ENCODE data around the gene PCP4.

DNA sequence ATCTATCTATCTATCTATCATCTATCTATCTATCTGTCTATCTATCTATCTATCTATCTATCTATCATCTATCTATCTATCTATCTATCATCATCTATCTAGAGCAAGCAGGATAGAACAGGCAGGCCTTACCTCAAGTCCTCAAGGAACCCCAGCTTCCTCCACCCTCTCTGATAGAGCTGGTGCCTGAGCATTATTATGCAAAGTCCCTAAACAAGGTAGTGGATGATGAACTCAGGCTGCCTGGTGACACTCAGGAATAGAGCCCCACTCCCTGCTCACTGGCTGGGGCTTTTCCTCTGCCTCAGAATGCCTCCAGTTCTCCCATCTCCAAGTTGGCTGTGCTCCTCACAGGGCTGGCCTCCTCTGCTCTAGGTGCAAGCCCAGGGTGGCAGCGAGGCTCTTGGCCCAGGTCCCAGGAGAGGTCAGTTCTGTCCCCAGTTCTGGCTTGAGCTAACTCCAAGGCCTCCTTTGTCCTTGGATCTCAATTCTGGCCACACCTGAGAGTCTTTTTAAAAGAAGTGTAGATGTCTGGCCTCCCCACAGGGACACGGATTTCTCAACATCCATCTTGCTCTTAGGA is 60.2 kb downstream of the PCP4 start:
- TF ChIP-seq, protein P1, sequence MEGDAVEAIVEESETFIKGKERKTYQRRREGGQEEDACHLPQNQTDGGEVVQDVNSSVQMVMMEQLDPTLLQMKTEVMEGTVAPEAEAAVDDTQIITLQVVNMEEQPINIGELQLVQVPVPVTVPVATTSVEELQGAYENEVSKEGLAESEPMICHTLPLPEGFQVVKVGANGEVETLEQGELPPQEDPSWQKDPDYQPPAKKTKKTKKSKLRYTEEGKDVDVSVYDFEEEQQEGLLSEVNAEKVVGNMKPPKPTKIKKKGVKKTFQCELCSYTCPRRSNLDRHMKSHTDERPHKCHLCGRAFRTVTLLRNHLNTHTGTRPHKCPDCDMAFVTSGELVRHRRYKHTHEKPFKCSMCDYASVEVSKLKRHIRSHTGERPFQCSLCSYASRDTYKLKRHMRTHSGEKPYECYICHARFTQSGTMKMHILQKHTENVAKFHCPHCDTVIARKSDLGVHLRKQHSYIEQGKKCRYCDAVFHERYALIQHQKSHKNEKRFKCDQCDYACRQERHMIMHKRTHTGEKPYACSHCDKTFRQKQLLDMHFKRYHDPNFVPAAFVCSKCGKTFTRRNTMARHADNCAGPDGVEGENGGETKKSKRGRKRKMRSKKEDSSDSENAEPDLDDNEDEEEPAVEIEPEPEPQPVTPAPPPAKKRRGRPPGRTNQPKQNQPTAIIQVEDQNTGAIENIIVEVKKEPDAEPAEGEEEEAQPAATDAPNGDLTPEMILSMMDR (conservative IDR thresholded peaks at IDR 0.05 in 1 of 2, IDR thresholded peaks at IDR 0.05 in 1 of 2; ENCODE audit: extremely low read depth in 1 of 2, insufficient read depth in 1 of 2, low read depth in 1 of 2, low read length in 2 of 2), result no peak
- TF ChIP-seq EZH2 (IDR thresholded peaks at IDR 0.05; ENCODE audit: borderline replicate concordance, low read length), result no peak
